CD4-positive, alpha-beta T cell treated with Interleukin-21 for 1 hour (primary cell): ENCODE data around the gene TEX9.
A peak's percentile ranks its signal among the peaks of the same experiment; 100 is the strongest.
"Not testable (repeated sequence)": the region's sequence is repeated elsewhere in the genome, so short reads cannot be mapped to it uniquely, and the experiment has no call there.

ENCODE experiments used
- DNase-seq: peaks from one replicate; pipeline ENCODE4 v3.0.0-alpha.2; 2020

TEX9 gene

DNA sequence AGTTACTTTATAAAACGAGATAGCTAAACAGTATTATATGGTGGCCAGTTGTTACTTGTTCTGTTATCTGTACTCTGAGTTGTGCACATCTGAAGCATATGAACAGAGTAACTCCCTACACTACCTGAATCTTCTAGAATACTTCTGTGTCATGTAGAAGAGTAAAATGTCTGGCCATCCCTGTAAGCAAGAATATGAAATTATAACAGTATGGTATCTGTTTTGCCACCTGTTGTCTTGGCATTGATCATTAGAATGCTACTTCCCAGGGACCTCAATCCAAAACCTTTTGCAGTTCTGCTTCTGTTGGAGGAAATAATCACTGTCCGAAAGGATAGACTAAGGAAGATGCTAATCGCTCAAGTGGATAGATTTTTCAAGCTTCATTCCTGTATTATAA, 1.9 kb downstream of the TEX9 start:
- no peak for DNase-seq

DNA sequence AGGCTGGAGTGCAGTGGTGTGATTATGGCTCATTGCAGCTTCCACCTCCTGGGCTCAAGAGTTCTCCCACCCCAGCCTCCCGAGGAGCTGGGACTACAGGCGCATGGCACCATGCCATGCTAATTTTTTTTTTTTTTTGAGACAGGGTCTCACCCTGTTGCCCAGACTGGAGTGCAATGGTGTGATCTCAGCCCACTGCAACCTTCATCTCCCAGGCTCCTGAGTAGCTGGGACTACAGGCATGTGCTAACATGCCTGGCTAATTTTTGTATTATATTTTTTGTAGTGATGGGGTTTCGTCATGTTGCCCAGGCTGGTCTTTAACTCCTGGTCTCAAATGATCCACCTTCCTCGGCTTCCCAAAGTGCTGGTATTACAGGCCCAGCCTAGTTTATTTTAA, 4.0 kb downstream of the TEX9 start:
- DNase-seq: no peak

DNA sequence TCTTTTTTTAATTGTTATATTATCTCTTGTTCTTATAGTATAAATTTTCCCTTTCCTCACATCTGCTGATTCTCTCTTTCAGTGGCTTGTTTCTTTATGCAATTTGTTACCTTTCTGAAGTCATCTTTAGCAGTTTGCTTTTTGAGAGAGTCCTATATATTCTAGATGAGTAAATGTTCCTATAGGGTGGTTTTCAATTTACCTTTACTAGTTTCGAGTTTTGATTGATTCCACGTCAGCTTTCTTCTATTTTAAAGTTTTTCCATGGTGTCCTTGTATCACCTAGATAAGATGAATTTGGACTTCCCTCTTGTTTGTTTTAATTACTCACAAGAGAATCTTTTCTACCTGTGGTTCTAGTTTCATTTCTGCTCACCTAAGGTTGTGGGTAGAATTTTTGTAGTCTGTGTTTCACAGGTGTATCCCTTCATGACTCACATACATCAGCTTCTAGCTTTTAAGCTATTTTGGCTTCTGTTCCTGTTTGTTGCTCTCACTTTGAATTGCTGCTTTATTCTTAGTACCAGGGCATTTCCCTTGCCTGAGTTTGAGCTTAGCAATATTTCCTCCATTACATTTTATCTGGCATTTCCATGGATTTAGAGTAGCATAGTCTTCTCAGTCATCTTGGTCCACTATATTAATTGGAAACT, 6.4 kb downstream of the TEX9 start:
- DNase-seq: no peak

DNA sequence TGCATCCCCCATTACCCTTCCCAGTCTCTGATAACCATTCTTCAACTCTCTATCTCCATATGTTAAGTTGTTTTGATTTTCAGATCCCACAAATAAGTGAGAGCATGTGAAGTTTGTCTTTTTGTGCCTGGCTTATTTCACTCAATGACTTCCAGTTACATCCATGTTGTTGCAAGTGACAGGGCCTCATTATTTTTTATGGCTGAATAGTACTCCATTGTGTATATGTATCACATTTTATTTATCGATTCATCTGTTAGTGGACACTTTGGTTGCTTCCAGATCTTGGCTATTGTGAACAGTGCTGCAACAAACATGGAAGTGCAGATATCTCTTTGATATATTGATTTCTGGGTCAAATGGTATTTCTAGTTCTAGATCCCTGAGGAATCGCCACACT, 9.5 kb downstream of the TEX9 start:
- DNase-seq: not testable (repeated sequence)

DNA sequence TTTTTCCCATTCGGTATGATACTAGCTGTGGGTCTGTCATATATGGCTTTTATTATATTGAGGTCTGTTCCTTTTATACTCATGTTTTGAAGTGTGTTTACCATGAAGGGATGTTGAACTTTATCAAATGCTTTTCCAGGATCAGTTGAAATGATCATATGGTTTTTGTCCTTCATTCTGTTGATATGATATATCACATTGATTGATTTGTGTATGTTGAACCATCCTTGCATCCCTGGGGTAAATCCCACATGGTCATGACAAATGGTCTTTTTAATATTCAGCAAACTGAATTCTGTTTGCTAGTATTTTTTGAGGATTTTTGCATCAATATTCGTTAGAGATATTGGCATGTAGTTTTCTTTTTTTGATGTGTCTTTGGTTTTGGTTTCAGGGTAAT, 12.6 kb downstream of the TEX9 start:
- DNase-seq: not testable (repeated sequence)

DNA sequence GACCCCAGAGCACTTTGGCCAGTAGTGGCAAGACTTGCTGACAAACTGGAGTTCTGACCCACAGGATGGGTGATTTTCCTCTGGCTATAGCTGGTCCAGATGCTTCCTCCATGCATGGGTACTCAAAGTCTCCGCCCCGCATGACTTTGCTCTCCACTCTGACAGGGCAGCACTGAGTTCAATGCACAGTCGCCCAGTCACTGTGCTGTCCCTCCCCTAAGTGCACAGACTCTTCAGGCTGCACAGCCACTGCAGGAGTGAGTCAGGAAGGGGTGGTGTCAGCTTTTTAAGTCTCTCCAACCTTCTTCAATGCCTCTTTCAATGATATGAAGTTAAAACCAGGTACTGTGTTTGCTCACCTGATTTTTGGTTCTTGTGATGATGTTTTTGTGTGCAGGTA, 17.8 kb downstream of the TEX9 start:
- no peak for DNase-seq

DNA sequence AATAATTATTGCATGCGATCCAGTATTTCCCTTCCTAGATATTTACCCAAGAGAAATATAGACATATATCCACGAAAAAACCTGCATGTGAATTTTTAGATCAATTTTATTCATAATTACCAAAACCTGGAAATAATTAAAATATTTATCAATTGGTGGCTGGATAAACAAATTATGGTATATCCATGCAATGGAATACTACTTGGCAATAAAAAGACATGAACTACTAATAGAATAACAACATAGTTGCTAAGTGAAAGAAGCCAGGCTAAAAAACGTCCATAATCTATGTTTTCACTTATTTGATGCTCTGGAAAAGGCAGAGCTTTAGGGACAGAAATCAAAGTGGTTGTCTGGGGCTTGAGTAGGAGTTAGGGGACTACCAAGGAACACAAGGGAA, 20.7 kb downstream of the TEX9 start:
- no peak for DNase-seq

DNA sequence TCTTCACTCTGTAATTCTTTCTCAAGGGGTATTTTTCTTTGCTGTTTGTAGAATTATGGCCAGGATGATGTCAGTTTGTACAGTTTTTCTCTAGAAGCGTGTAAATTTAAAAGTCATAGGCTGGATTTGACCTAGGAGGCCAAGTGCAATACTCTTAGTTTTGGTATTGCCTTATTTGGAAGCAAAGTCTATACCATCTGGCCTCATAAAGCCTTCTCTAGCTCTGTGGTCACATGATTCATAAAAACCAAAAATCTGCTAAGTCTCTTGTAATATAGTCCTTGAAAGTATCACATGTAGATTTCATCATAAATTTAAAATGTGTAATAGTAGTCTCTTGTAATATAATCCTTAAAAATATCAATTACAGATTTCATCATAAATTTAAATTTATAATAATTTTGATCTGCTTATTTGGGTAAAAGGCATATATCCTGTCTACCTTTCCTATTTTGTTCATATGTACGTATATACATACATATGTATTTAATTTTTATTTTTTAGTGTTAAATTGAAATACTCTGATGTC, 25.6 kb downstream of the TEX9 start:
- no peak for DNase-seq

DNA sequence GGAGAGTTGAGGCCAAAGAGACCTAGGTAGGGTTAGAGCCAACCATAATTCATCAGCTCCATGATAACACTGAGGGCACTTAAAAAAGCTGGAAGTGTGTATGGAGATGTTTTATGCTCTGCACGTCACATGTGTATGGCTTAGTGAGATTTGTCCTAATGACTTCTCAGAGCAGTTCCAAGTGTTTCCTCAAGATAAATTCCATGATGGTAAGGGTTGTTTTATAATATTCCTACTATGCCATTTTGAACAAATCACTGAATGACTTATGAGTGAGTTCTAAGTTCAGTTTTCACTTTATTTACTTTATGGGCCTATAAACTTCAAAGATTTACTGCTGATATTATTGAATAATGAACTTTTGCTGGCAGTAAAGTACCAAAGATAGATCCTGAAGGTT, 28.1 kb downstream of the TEX9 start:
- DNase-seq: no peak

DNA sequence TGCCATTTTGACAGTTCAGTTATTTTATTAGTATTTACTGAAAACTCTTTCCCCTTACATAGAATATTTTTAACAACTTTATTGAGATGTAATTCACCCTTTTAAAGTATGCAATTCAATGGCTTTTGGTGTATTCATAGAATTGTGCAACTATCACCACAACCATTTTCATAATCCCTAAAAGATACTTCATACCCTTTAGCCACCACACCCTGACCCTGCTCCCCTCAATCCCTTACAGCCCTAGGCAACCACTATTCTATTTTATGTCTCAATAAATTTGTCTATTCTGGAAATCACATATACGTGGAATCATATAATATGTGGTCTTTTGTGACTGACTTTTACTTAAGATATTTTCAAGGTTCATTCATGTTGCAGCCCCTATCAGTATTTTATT, 29.7 kb downstream of the TEX9 start:
- no peak for DNase-seq

DNA sequence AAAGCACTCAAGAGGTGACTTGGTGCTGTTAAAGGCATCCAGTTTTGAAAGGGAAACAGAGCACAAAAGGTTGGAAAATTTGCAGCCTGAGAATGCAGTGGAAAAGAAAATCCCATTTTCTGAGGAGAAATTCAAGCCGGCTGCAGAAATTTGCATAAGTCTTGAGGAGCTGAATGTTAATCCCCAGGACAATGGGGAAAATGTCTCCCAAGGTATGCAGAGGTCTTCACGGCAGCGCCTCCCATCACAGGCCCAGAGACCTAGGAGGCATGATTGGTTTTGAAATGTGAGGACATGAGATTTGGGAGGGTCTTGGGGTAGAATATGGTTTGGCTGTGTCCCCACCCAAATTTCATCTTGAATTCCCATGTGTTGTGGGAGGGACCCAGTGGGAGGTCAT, 32.1 kb downstream of the TEX9 start:
- DNase-seq: not testable (repeated sequence)

DNA sequence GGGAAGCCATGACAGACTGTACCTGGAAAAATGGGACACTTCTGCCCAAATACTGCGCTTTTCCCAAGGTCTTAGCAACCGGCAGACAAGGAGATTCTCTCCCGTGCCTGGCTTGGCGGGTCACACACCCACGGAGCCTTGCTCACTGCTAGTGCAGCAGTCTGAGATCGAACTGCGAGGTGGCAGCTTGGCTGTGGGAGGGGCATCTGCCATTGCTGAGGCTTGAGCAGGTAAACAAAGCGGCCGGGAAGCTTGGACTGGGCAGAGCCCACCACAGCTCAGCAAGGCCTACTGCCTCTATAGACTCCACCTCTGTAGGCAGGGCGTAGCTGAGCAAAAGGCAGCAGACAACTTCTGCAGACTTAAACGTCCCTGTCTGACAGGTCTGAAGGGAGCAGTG, 34.0 kb downstream of the TEX9 start:
- DNase-seq: not testable (repeated sequence)

DNA sequence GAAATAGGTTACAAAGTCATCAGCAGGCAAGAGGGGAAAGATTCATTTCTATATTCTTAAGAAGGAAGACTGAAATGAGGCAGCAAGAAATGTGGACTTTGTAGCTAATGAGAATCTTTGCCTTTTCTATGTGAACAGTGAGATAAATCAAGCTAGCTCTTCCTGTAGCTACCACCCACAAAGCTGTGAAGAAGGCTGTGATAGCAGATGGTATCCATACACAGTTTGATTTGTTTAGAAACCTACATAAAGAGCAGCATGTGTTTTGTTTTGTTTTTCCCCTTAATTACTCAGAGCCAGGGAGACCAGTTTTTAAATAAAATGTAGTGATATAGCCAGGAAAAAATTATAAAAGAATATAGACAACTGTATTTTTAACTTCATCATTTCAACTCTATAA, 45.5 kb downstream of the TEX9 start:
- no peak for DNase-seq

DNA sequence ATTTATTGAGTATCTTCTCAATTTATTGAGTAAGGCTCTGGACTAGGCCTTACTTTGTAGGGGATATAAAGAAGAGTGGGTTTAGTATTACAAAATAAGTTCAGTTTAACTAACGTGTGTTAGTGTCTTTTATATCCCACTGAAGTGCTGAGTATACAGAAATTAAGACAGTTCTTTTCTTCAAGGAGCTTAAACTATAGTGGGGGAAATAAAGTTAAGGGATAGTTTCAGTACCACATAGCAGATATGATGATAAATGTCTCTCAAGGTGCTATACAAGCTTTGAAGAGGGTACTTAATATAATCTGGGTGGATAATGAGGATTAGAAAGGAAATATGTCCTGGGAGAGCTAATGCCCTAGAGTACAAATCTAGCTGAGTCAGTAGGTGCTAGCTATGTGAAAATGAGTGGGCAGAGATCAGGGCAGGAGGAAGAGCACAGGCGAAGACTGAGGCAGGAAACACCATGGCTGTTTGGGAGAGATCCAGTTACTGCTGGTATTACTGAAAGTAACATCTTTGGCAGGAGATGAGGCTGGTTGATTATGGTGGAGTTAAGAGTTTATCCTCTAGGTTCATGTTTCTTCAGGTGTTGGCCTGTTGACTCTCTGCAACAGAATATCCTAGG, 46.0 kb downstream of the TEX9 start:
- DNase-seq: no peak

DNA sequence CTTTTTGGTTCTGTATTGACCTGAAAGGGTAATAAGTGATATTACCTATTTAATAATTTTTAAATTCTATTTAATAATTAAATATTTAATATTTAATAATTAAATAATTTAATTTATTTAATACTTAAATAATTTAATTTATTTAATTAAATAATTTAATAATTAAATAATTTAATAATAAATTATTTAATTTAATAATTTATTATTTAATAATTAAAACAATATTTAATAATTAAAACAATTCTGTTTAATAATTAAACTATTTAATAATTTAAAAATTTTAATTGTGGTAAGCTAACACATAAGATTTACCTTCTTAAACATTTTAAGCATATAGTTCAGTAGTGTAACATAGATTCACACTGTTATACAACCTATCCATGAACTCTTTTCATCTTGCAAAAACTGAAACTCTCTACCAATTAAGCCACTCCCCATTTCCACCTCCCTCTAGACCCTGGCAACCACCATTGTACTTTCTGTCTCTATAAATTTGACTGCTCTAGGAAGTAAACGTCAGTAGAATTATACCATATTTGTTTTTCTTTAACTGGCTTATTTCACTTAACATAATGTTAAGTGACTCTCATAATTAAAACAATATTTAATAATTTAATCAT, 48.0 kb downstream of the TEX9 start:
- not testable (repeated sequence) for DNase-seq

DNA sequence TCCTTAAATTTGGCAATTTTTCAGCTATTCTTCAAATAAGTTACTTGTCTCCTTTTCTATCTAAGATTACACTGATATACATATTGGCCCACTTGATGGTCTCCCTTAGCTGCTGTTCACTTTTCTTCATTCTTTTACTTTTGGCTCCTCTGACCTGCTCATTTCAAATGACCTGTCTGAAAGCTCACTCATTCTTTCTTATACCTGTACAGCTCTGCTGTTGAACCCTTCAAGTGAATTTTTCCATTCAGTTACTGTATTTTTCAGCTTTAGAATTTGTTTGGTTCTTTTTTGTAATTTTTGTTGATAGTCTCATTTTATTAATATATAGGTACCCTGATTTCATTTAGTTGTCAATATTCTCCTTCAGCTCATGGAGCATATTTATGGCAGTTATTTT, 60.0 kb downstream of the TEX9 start:
- no peak for DNase-seq

DNA sequence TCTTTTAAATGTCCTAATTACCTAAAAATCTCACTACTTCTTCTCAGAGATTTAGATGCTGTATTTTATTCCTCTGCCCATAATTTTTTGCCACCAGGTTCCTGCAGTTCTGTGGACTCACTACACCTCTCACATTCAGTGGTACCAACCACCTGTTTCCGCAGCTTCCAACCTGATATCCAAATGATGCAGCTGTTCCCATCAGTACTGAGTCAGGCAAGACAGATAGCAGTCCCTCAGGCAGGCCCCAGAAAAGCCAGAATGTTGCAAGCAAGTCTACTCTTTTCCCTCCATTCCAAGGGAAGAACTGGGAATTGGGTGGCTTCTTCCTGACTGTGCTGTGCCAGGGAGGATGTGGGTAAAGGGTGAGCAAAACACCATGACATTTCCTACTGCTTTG, 60.8 kb downstream of the TEX9 start:
- no peak for DNase-seq

DNA sequence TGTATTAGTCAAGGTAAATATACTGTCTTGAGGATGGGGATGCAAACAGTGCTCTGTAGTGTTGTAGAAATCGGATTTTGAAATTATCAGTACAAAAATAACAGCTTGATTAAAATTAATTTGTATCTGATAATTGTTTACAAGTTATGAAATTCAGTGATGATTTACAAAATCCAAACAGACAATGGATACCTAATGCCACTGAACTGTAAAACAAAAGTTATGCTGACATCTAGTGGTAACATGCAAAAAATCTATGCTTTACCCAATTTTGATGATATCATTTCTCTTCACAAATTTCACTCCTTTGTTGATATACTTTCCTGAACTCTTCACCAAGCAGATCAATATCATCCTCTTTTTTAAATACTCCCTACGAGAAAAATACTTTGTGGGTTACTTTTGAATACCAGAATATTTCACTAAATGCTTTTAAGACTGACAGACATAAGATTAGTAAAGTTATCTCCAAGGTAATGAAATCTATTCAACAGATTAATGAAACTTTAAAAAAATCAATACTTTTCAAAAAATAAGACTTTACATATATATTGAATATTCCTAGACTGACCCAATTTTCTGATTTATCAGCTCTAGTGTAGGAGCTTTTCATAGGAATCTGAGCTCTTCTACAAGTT, 63.7 kb downstream of the TEX9 start:
- peak; percentile 9 for DNase-seq

DNA sequence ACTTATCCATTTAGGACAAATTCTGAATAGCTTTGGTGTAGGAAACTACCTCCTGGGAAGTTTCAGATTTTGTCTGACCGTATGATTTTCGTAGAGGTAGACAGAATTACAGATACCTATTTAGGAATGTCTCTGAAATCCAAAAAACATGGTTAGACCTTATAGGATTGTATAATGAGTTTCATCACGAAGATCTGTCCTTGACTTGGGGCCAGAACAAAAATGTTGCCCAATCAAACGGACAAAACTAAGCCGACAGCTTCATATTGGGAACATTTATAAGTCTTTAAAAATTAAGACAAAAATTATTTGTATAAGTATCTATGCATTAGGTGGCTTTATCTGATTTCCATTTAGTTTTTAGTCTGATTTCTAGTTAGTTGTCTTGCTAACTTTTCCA, 67.1 kb downstream of the TEX9 start:
- no peak for DNase-seq

DNA sequence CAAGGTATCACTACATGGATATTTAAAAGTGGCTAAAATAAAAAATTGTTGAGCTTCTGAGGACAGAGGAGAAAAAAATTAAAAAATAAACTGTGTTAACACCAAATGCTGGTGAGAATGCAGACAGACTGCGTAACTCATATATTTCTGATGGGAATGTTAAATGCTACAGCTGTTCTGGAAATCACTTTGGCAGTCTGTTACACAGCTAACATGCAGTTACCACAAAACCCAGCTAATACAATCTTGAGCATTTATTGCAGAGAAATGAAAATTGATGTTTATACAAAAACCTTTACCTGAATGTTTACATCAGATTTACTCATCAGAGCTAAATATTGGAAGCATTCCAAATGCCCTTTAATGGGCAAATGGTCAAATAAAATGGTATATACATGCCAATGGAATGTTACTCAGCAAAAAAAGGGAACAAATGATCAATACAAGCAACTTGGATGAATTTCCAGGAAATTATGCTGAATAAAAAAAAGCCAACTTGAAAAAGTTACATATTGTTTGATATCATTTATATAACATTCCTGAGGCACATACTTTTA, 75.1 kb downstream of the TEX9 start:
- DNase-seq: no peak

DNA sequence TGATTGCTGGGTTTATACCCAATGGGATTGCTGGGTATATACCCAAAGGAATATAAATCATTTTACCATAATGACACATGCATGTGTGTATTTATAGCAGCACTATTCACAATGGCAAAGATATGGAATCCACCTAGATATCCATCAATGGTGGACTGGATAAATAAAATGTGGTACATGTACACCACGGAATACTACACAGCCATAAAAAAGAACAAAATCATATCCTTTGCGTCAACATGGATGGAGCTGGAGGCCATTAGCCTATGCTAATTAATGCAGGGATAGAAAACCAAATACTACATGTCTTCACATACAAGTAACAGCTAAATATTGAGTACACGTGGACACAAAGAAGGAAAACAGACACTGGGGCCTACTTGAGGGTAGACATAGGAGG, 77.1 kb downstream of the TEX9 start:
- no peak for DNase-seq

DNA sequence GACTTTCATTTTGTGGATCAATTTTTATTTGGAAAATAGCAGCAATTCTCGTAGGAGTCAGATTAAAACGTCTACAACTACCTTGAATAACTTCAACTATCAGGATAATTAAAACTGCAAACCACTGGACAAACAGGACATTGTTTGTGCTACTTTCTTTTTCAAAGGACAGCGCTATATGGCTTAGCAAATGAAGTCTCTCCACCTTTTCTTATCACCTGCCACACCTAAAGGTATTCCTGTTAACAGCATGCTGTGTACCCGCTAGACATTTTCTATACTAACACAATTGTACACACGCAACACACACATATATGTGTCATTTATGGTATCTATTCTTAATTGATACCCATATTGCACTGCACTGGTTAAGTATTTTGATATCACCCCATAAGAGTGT, 80.5 kb downstream of the TEX9 start:
- DNase-seq: no peak

DNA sequence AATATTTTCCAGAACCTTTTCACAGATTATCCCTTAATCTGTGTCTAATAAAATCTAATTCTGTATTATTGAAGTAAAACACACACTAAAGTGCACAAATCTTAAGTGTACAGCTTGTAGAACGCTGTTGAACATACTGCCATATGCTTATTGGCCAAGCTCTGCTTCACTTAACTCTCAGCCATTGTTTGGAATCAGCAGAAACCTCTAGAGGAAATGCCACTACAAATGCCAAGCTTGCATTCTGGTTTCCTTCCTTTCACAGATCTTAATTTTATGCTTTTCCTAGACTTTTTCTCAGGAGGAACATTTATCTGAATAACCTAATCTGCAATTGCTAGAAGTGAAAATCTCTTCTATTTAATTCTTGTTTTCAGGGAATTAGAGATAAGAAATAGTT, 89.6 kb downstream of the TEX9 start:
- no peak for DNase-seq

DNA sequence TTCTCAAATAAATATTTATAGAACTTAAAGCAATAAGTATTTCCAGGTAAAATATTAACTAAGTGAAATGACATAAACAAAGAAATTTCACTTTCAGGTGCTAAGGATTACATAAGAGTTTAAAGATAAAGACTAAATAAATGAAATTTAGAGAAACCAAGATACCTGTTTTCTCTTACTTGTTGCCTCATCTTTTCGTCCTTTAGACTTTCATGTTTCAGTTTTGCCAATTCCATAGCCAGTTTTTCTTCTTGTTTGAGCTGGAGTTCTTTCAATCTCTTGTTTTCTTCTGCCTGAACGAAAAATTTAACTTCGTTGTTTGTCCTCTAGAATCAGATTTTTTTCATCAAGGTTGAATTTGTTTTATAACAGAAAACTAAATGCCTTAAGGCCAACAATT, 91.0 kb downstream of the TEX9 start:
- no peak for DNase-seq
